ENCODE results near the gene GATC. TPM values are rescaled to one million over a fixed set of nuclear protein-coding genes. Genes with fewer than 3 reads are reported as not detected.
"Not testable (repeated sequence)": the region's sequence is repeated elsewhere in the genome, so short reads cannot be mapped to it uniquely, and the experiment has no call there.

GATC gene
- total RNA-seq, 2 donors from 2014 or later, result 11.6 to 13.6 TPM

- Histone ChIP-seq H3K4me1 (peaks cover 0 to 17% of the 10 kb centered on the region in 2 donors), H3K27me3 (no peaks in the 10 kb centered on the region), H3K4me3 (peak overlapping the region in 1 of 2 donors; percentile 73), H3K36me3 (peaks cover 41% of the 10 kb centered on the region), H3K9me3 (no peaks in the 10 kb centered on the region), H3K27ac (no peak overlapping the region)
- TF ChIP-seq CTCF (IDR thresholded peaks at IDR 0.05), result peak; percentile 45 to 70
- no peak for DNase-seq (ENCODE audit: low spot score)
Observed at GRCh38 chr12:120439646-120440247, 6.5 kb upstream of the GATC start.

- H3K27me3 ChIP-seq, result no peaks in the 10 kb centered on the region
- no peak for DNase-seq (ENCODE audit: low spot score)
- peaks cover 0 to 30% of the 10 kb centered on the region in 2 donors for H3K4me1 ChIP-seq
- H3K27ac ChIP-seq, result no peak overlapping the region
- no peak for TF ChIP-seq CTCF (IDR thresholded peaks at IDR 0.05)
- H3K36me3 ChIP-seq, result peaks cover 42% of the 10 kb centered on the region
- no peaks in the 10 kb centered on the region for H3K9me3 ChIP-seq
- no peak overlapping the region for H3K4me3 ChIP-seq
Observed at GRCh38 chr12:120444676-120445075, 1.6 kb upstream of the GATC start.

- not testable (repeated sequence) for DNase-seq (ENCODE audit: low spot score); H3K27me3 ChIP-seq; H3K9me3 ChIP-seq
- Histone ChIP-seq H3K36me3 (peaks cover 28% of the 10 kb centered on the region), H3K4me3 (peak overlapping the region; percentile 84 to 98), H3K4me1 (peaks cover 0 to 25% of the 10 kb centered on the region in 2 donors), H3K27ac (peak overlapping the region; percentile 81 to 88)
Observed at GRCh38 chr12:120446844-120447178, 567 bp downstream of the GATC start.

GRCh38 chr12:120447992-120448391, 1.7 kb downstream of the GATC start:
- Histone ChIP-seq H3K9me3 (no peaks in the 10 kb centered on the region), H3K4me3 (no peak overlapping the region), H3K27me3 (no peaks in the 10 kb centered on the region), H3K27ac (no peak overlapping the region), H3K4me1 (peaks cover 0 to 25% of the 10 kb centered on the region in 2 donors), H3K36me3 (peaks cover 18% of the 10 kb centered on the region)
- TF ChIP-seq CTCF (IDR thresholded peaks at IDR 0.05), result no peak
- no peak for DNase-seq (ENCODE audit: low spot score)

- not testable (repeated sequence) for H3K27me3 ChIP-seq; H3K4me1 ChIP-seq; H3K27ac ChIP-seq; DNase-seq (ENCODE audit: low spot score); H3K4me3 ChIP-seq; H3K9me3 ChIP-seq
- H3K36me3 ChIP-seq, result peaks cover 17% of the 10 kb centered on the region
Observed at GRCh38 chr12:120452524-120452923, 6.3 kb downstream of the GATC start.

GRCh38 chr12:120453060-120453750, 7.0 kb downstream of the GATC start:
- no peaks in the 10 kb centered on the region for H3K9me3 ChIP-seq
- no peak overlapping the region for H3K4me3 ChIP-seq
- H3K36me3 ChIP-seq, result peaks cover 23% of the 10 kb centered on the region
- no peak for TF ChIP-seq CTCF (IDR thresholded peaks at IDR 0.05)
- no peak overlapping the region for H3K27ac ChIP-seq
- no peaks in the 10 kb centered on the region for H3K4me1 ChIP-seq
- no peaks in the 10 kb centered on the region for H3K27me3 ChIP-seq
- no peak for DNase-seq (ENCODE audit: low spot score)

GRCh38 chr12:120453977-120454376, 7.7 kb downstream of the GATC start:
- peak in 1 of 2 donors; percentile 60 for TF ChIP-seq CTCF (IDR thresholded peaks at IDR 0.05)
- Histone ChIP-seq H3K27ac (no peak overlapping the region), H3K4me1 (no peaks in the 10 kb centered on the region), H3K4me3 (no peak overlapping the region), H3K36me3 (peaks cover 31% of the 10 kb centered on the region), H3K27me3 (no peaks in the 10 kb centered on the region), H3K9me3 (no peaks in the 10 kb centered on the region)
- no peak for DNase-seq (ENCODE audit: low spot score)
